NB4 (cell line): Measurements from ENCODE around the gene IL17RA.
"Not testable (repeated sequence)": the region's sequence is repeated elsewhere in the genome, so short reads cannot be mapped to it uniquely, and the experiment has no call there.

ENCODE experiments used
- CTCF ChIP-seq: IDR thresholded peaks from one replicate; pipeline ENCODE4 v1.5.1; 2012; ENCODE audit warnings: low read depth, low read length
- MYC ChIP-seq: IDR thresholded peaks from 2 replicates; pipeline ENCODE4 v1.6.1; 2011; ENCODE audit warnings: low read depth, low read length

DNA sequence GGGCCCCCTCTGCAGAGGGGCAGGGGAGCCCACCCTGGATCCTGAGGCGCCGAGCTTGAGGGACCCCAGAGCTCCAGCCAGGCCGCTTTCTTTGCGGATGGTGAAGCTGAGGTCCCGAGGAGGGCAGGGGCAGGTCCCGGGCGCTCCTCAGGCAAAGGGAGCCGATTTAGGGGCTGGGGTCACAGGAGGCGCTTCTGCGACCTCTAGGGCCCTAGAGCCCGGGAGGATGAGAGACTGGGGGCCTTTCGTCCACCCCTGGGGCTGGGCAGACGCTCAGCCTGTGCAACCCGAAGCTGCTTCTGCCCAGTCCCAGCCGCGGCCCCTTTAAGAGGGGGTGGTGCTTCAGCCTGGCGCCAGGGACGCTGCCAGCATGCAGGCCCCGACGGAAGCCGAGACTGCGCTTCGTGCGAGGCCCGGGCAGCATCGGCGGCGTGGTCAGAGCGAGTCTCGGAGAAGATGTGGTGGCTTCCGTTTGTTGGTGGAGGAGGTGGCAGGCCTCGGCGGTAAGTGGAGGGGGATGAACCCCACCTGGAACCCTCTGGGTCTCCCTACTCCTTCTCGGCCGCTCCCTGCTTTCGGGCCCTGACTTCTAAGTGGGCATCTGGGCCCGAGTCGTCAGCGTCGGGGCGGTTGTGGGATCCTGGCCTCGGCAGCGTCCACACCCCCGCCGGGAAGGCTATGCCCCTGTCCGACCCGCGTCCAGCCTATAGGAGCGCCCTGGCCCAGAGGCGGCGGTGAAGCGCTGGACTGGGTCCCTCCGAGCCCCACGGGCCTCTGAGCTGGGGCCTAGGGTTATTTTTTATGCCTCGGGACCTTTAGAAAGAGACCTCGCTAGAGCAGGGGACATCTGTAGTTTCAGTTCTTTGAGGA is 47.7 kb upstream of the IL17RA start:
- TF ChIP-seq CTCF, MYC: not testable (repeated sequence)
